Measurements from ENCODE around the gene ADAMTS19. TPM values are rescaled to one million over a fixed set of nuclear protein-coding genes. Genes with fewer than 3 reads are reported as not detected.

The ADAMTS19 gene
- total and polyA plus RNA-seq, 9 of the 15 experiments (the other 6 are each of a cell fraction or from before 2014, with no cell fraction given): not detected

GRCh38 chr5:129500101-129500500 lies 40.0 kb downstream of the ADAMTS19 start (continued):
- TF ChIP-seq POU5F1 (IDR thresholded peaks at IDR 0.05; ENCODE audit: borderline replicate concordance, low read depth, low read length, partially characterized antibody): no peak
- TF ChIP-seq SNIP1 (IDR thresholded peaks at IDR 0.05; ENCODE audit: low read depth): no peak
- TF ChIP-seq, protein P1, sequence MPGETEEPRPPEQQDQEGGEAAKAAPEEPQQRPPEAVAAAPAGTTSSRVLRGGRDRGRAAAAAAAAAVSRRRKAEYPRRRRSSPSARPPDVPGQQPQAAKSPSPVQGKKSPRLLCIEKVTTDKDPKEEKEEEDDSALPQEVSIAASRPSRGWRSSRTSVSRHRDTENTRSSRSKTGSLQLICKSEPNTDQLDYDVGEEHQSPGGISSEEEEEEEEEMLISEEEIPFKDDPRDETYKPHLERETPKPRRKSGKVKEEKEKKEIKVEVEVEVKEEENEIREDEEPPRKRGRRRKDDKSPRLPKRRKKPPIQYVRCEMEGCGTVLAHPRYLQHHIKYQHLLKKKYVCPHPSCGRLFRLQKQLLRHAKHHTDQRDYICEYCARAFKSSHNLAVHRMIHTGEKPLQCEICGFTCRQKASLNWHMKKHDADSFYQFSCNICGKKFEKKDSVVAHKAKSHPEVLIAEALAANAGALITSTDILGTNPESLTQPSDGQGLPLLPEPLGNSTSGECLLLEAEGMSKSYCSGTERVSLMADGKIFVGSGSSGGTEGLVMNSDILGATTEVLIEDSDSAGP (CRISPR knock-in tag; IDR thresholded peaks at IDR 0.05): no peak
- TF ChIP-seq GTF2E2 (tag; IDR thresholded peaks at IDR 0.05): no peak
- TF ChIP-seq MCM7 (IDR thresholded peaks at IDR 0.05): no peak
- no peak for TF ChIP-seq SETDB1 (IDR thresholded peaks at IDR 0.05; ENCODE audit: low read length)
- TF ChIP-seq NR3C1 (CRISPR knock-in tag; IDR thresholded peaks at IDR 0.05): no peak
- no peak for TF ChIP-seq KDM5B (IDR thresholded peaks at IDR 0.05; ENCODE audit: insufficient replicate concordance, low read depth, low read length)
- no peak for TF ChIP-seq CEBPB (tag; IDR thresholded peaks at IDR 0.05)
- no peak for TF ChIP-seq RBM25 (IDR thresholded peaks at IDR 0.05; ENCODE audit: low read depth, low read length, severe bottlenecking)

- no TSS peak for BruUV-seq (replicated peaks)
- Histone ChIP-seq H3K4me1 (replicated peaks in 1 of 2; ENCODE audit: control insufficient read depth in 2 of 2, insufficient read depth in 2 of 2, low read length in 2 of 2) (no peaks in the 10 kb centered on the region), H3K9ac (ENCODE audit: insufficient read depth in 1 of 2, low read depth in 2 of 2, low read length in 2 of 2) (no peak overlapping the region), H3K9me3 (replicated peaks; ENCODE audit: control insufficient read depth, insufficient read depth, low read depth, low read length) (no peaks in the 10 kb centered on the region), H3K4me2 (ENCODE audit: insufficient read depth, low read length) (no peak overlapping the region), H2AFZ (ENCODE audit: low read depth, low read length) (no peak overlapping the region), H3K9me1 (ENCODE audit: control insufficient read depth, insufficient read depth, low read length) (no peaks in the 10 kb centered on the region), H3K27ac (ENCODE audit: extremely low read depth, low read depth, low read length) (no peak overlapping the region), H3K4me3 (no peak overlapping the region), H3K27me3 (ENCODE audit: control insufficient read depth in 2 of 2, insufficient read depth in 2 of 2, low read length in 2 of 2) (no peaks in the 10 kb centered on the region), H3K79me2 (ENCODE audit: control insufficient read depth, insufficient read depth, low read length) (no peaks in the 10 kb centered on the region), H3K36me3 (ENCODE audit: control insufficient read depth, insufficient read depth, low read length) (no peaks in the 10 kb centered on the region), H4K20me1 (replicated peaks; ENCODE audit: control insufficient read depth, insufficient read depth, low read length) (no peaks in the 10 kb centered on the region)
- DNase-seq (ENCODE audit: extremely low read depth in 1 of 4, low spot score in 3 of 4) (no peak), ATAC-seq (no peak), FAIRE-seq (no peak)
- CTCF ChIA-PET (ENCODE audit: low intra/inter-chr PET ratio): no interaction called here
- WGBS (ENCODE audit: insufficient coverage, low coverage, missing lambda C conversion rate): 0% methylated on average over 1 of the region's 1 CpG
- POLR2A ChIA-PET: interaction anchor here (1.3 kb wide), 1 partner anchor 9 kb away, joined by 3 read pairs; no protein-coding TSS in a partner anchor
- in situ Hi-C loops (cut with MboI): no loop called here
- TF ChIP-seq FOXJ2 (tag; IDR thresholded peaks at IDR 0.05) (no peak), ID3 (CRISPR knock-in tag; IDR thresholded peaks at IDR 0.05) (no peak), ID3 (tag; IDR thresholded peaks at IDR 0.05) (no peak)
- intact Hi-C loops (cut with micrococcal nuclease): no loop called here
Observed at GRCh38 chr5:129506086-129506485, 46.0 kb downstream of the ADAMTS19 start.

Measured in K562 (cell line).